ENCODE data around the gene LINGO3. TPM values are rescaled to one million over a fixed set of nuclear protein-coding genes. Genes with fewer than 3 reads are reported as not detected.

Gene LINGO3
- total RNA-seq, 2 experiments from 2014 or later, result 0.16 to 0.27 TPM

DNA sequence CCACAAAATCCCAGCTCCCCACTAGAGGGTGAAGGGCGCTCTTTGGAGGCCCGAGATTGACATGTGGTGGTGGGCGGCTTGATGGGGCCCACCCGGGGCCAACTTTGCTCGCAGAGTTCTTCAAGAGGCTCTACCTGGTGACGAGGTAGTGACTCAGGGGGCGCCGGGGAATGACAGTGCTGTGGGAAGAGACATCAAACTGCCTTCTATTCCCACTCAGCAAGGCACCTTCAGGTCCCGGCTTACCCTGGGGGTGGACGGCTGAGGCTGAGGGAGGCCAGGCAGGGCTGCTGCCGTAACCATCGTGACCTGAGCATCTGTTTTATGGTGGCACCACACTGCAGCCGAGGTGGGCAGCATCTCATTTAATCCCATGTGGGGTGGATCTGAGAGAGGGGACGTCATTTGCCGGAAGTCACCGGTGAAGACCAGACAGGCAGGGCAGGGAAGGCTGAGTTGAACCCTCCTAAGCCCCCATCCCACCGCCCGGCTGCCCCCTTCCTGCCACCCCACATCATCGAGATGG lies 1.6 kb downstream of the LINGO3 start:
- H3K36me3 Mint-ChIP-seq (ENCODE audit: low read depth), result no peaks in the 10 kb centered on the region
- ATAC-seq (no peak), DNase-seq (no peak)
- TF ChIP-seq CTCF (IDR thresholded peaks at IDR 0.05), result no peak
- intact Hi-C loops (cut with micrococcal nuclease), result no loop called here
- H3K4me1 Mint-ChIP-seq (ENCODE audit: low read depth), result peaks cover 9% of the 10 kb centered on the region
- ChIA-PET CTCF (interaction anchor here (1.0 kb wide), 1 partner anchor 44 kb away, joined by 3 read pairs; no protein-coding TSS in a partner anchor), POLR2A (interaction anchor here (1.0 kb wide), 1 partner anchor 21 kb away, joined by 4 read pairs; no protein-coding TSS in a partner anchor)
- H3K9me3 Mint-ChIP-seq, result no peaks in the 10 kb centered on the region
- no peak overlapping the region for H3K27ac Mint-ChIP-seq
- no peak overlapping the region for H3K4me3 Mint-ChIP-seq
- H3K27me3 Mint-ChIP-seq, result peaks cover 51% of the 10 kb centered on the region

DNA sequence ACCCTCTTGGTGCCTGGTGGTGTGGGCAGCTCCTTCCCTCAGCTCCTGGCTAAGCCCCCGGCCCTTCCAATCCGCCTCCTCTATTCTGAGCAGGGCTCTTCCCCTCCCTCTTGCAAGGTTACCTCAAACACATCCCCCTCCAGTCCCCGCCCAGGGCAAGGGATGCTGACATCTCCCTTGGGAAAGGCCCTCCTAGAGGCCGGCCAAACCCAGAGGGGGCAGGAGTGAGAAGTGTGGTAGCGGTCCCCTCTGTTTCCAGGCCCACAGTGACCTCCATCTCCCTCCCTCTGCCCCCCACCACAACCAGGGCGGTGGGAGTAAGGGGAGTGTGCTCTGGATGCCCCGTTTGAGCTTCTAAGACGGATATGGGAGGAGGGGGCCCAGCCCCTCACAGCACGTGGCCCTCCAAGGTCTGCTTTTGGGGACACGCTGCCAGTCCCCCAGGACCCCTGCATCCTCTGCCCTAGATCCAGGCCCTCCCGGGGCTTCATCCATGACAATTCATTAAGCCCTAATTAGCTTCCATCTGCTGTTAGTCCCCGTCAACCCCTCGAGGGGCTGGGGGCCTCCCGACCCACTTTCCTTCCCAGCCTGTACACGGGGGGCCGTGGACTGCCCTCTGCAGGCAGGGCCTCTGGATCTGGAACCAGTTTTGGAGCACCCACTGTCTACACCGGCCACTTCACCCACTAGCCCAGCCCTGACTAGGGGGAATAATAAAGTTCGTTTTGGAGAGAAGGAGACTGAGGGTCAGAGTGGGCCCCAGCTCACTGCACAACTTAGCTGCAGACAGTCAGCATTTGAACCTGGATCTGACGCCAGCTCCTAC lies 2.3 kb downstream of the LINGO3 start:
- ChIA-PET POLR2A (interaction anchor here (1.0 kb wide), 2 partner anchors 22 to 28 kb away, joined by 4 to 8 read pairs; no protein-coding TSS in a partner anchor), CTCF (no interaction called here)
- DNase-seq, result no peak
- Mint-ChIP-seq H3K36me3 (ENCODE audit: low read depth) (no peaks in the 10 kb centered on the region), H3K27ac (no peak overlapping the region), H3K9me3 (no peaks in the 10 kb centered on the region), H3K27me3 (peaks cover 51% of the 10 kb centered on the region), H3K4me1 (ENCODE audit: low read depth) (peaks cover 9% of the 10 kb centered on the region), H3K4me3 (no peak overlapping the region)
- TF ChIP-seq CTCF (IDR thresholded peaks at IDR 0.05), result no peak
- ATAC-seq, result no peak
- intact Hi-C loops (cut with micrococcal nuclease), result no loop called here

- ATAC-seq, result peak; percentile 8
- no peaks in the 10 kb centered on the region for H3K9me3 Mint-ChIP-seq
- ChIA-PET POLR2A (interaction anchor here (1.4 kb wide), 1 partner anchor 19 kb away, joined by 7 read pairs; no protein-coding TSS in a partner anchor), CTCF (interaction anchor here (1.1 kb wide), 1 partner anchor 84 kb away, joined by 3 read pairs; no protein-coding TSS in a partner anchor)
- H3K36me3 Mint-ChIP-seq (ENCODE audit: low read depth), result no peaks in the 10 kb centered on the region
- intact Hi-C loops (cut with micrococcal nuclease), result no loop called here
- H3K4me3 Mint-ChIP-seq, result no peak overlapping the region
- no peak for DNase-seq
- H3K4me1 Mint-ChIP-seq (ENCODE audit: low read depth), result peaks cover 7% of the 10 kb centered on the region
- TF ChIP-seq CTCF (IDR thresholded peaks at IDR 0.05), result no peak
- peaks cover 32% of the 10 kb centered on the region for H3K27me3 Mint-ChIP-seq
- H3K27ac Mint-ChIP-seq, result no peak overlapping the region
Observed at GRCh38 chr19:2303211-2303798, 4.6 kb downstream of the LINGO3 start.

- H3K4me1 Mint-ChIP-seq (ENCODE audit: low read depth), result peaks cover 7% of the 10 kb centered on the region
- no peak overlapping the region for H3K4me3 Mint-ChIP-seq
- ChIA-PET CTCF (interaction anchor here (1.1 kb wide), 1 partner anchor 85 kb away, joined by 3 read pairs; no protein-coding TSS in a partner anchor), POLR2A (interaction anchor here (0.6 to 1.4 kb wide), 4 partner anchors 20 to 496 kb away, joined by 3 to 7 read pairs (median 3); no protein-coding TSS in a partner anchor)
- DNase-seq, result no peak
- peaks cover 31% of the 10 kb centered on the region for H3K27me3 Mint-ChIP-seq
- no peaks in the 10 kb centered on the region for H3K36me3 Mint-ChIP-seq (ENCODE audit: low read depth)
- no peaks in the 10 kb centered on the region for H3K9me3 Mint-ChIP-seq
- no peak overlapping the region for H3K27ac Mint-ChIP-seq
- intact Hi-C loops (cut with micrococcal nuclease), result no loop called here
- TF ChIP-seq CTCF (IDR thresholded peaks at IDR 0.05), result no peak
- peak; percentile 25 for ATAC-seq
Observed at GRCh38 chr19:2302319-2303210, 5.4 kb downstream of the LINGO3 start.
